Ascending aorta (tissue), 2 donors: Measurements from ENCODE around the gene GJA3. TPM values are rescaled to one million over a fixed set of nuclear protein-coding genes. Genes with fewer than 3 reads are reported as not detected.

ENCODE experiments used
- DNase-seq, 2 donors: peaks; one replicate each; pipeline ENCODE4 v3.0.0-alpha.2; 2019; ENCODE audit warnings: low spot score in 2 of 2
- H3K27ac ChIP-seq, 2 donors: fragments of 200-600 bp; sonication (generic); one replicate each; pipeline ENCODE4 v1.5.1; 2016 to 2017; ENCODE audit warnings: mild to moderate bottlenecking in 1 of 2
- H3K27me3 ChIP-seq: fragments of 200-600 bp; sonication (generic); one replicate; pipeline ENCODE4 v1.5.1; 2017
- H3K36me3 ChIP-seq, 2 donors: fragments of 200-600 bp; sonication (generic); one replicate each; pipeline ENCODE4 v1.5.1; 2016
- H3K4me1 ChIP-seq, 2 donors: fragments of 200-600 bp; sonication (generic); one replicate each; pipeline ENCODE4 v1.5.1; 2016 to 2017; ENCODE audit warnings: mild to moderate bottlenecking in 1 of 2
- H3K4me3 ChIP-seq, 2 donors: fragments of 200-600 bp; sonication (generic); one replicate each; pipeline ENCODE4 v1.5.1; 2016 to 2017; ENCODE audit warnings: mild to moderate bottlenecking in 1 of 2
- H3K9me3 ChIP-seq, 2 donors: fragments of 200-600 bp; sonication (generic); one replicate each; pipeline ENCODE4 v1.5.1; 2016
- intact Hi-C: fragments of 100-400 bp; cut with DNase I; formaldehyde crosslinking; loops from one replicate; pipeline ENCODE4 v1.15.1; 2023
- total RNA-seq: library from RNA; depleted of rRNA; stranded (reverse); fragments of >200 nt; gene quantifications from one replicate; pipeline ENCODE4 v1.1.0, GENCODE V29; 2016
- TF ChIP-seq, protein P1 (sequence below), 3 experiments: fragments of 200-600 bp in 2 of 3; fragments of 450-650 bp in 1 of 3; sonication (generic) in 2 of 3; IDR thresholded peaks; one replicate each; pipeline ENCODE4 v1.5.1; 2016 to 2019; ENCODE audit warnings: antibody characterized with exemption in 3 of 3, mild to moderate bottlenecking in 1 of 3, moderate library complexity in 1 of 3

GJA3 gene
- total RNA-seq, 1 donor from 2014 or later: not detected

DNA sequence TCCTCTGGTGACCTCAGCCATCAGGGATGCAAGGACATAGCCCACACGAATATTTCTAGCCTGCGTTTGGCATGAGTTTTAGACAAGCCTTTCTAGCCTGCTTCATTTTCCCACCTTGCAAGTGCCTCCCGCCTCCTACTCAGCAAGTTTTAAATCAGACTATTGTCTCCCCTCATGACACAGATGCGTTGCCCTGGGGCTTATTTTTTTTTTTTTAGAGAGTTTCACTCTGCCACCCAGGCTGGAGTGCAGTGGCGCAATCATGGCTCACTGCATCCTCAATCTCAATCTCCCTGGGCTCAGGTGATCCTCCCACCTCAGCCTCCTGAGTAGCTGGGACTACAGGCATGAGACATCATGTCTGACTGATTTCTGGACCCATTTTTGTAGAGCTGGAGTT, 17.3 kb upstream of the GJA3 start:
- no peaks in the 10 kb centered on the region for H3K9me3 ChIP-seq
- intact Hi-C loops: no loop called here
- no peak overlapping the region for H3K4me3 ChIP-seq
- TF ChIP-seq, protein P1, sequence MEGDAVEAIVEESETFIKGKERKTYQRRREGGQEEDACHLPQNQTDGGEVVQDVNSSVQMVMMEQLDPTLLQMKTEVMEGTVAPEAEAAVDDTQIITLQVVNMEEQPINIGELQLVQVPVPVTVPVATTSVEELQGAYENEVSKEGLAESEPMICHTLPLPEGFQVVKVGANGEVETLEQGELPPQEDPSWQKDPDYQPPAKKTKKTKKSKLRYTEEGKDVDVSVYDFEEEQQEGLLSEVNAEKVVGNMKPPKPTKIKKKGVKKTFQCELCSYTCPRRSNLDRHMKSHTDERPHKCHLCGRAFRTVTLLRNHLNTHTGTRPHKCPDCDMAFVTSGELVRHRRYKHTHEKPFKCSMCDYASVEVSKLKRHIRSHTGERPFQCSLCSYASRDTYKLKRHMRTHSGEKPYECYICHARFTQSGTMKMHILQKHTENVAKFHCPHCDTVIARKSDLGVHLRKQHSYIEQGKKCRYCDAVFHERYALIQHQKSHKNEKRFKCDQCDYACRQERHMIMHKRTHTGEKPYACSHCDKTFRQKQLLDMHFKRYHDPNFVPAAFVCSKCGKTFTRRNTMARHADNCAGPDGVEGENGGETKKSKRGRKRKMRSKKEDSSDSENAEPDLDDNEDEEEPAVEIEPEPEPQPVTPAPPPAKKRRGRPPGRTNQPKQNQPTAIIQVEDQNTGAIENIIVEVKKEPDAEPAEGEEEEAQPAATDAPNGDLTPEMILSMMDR (IDR thresholded peaks at IDR 0.05): no peak
- no peaks in the 10 kb centered on the region for H3K36me3 ChIP-seq
- H3K27ac ChIP-seq: no peak overlapping the region
- H3K4me1 ChIP-seq: peaks cover 0 to 4% of the 10 kb centered on the region in 2 donors
- peaks cover 6% of the 10 kb centered on the region for H3K27me3 ChIP-seq
- DNase-seq: no peak

DNA sequence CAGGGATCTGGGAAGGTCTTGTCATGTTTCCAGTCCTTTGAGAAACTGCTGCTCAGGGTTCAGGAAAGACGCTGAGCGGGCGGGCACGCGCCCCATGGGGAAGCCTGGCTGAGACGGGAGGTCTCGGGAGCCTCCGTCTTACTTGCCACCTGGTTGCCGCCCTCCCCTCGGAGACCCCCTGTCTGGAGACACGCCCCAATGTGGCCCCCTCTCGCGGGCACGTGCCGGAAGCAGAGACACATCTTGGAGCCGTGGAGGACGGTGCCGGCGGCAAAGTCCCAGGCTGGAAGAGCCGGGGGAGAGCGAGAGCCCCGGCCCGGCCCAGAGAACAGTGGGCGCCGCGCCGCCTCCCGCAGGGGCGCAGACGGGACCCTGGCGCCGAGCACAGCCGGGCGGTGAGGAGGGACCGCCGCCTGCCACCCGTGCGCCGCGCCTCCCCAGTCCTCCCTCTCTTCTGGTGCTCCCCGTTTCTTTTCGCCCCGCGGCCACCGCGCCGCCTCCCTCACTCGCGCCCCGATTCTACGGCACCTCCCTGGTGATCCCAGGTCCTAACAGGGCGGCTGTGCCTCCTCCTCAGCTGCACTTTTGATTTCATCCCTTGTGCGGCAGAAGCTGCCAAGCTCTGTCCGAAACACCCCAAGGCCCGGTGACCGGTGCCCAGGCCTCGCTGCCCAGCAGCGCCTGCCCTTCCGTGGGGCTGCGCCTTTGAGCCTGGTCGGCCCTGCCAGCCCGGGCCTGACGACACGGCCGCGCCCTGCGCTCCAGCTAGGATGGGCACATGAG, 16.4 kb upstream of the GJA3 start:
- H3K36me3 ChIP-seq: no peaks in the 10 kb centered on the region
- H3K27ac ChIP-seq: no peak overlapping the region
- no peak for DNase-seq
- intact Hi-C loops: no loop called here
- no peaks in the 10 kb centered on the region for H3K9me3 ChIP-seq
- TF ChIP-seq, protein P1 (IDR thresholded peaks at IDR 0.05): no peak
- peak overlapping the region in 1 of 2 donors; percentile 31 for H3K4me3 ChIP-seq
- H3K4me1 ChIP-seq: peaks cover 0 to 4% of the 10 kb centered on the region in 2 donors
- peaks cover 6% of the 10 kb centered on the region for H3K27me3 ChIP-seq

DNA sequence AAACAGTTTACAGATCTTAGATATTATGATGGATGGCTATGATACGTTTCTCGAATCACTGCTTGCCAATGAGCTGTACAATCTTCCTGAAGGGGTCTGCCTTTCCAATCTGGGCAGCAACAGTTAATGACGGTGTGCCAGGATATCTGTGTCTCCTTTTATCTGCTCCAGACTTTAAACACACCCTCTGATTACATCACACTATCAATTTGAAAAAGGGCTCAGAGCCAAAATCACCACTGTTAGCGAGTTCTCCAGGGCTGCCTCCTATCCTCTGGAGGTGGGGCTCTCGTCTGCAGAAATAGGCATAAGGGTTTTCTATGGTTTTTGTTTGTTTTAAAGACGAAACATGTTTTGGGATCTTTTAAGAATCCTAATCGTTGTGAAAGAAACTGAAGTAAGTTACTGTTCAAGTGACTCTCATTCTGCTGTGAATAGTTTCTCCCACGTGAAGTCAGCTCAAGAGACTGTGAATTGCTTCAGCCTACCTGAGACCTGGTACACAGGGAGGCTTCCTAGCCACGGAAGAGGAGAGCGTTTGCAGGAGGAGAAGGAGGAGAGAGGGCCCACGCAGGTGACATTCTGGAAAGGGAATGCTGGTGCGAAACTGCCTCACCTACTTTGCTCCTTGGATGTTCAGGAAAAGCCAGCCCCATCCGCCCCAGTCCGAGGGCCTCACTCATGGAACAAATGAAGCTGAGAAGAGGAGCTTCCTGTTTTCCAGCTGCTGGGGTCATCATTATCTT, 15.2 kb upstream of the GJA3 start:
- TF ChIP-seq, protein P1 (IDR thresholded peaks at IDR 0.05): no peak
- no peak for DNase-seq
- H3K4me3 ChIP-seq: no peak overlapping the region
- no peak overlapping the region for H3K27ac ChIP-seq
- H3K9me3 ChIP-seq: no peaks in the 10 kb centered on the region
- intact Hi-C loops: no loop called here
- H3K4me1 ChIP-seq: peaks cover 0 to 4% of the 10 kb centered on the region in 2 donors
- H3K36me3 ChIP-seq: no peaks in the 10 kb centered on the region
- H3K27me3 ChIP-seq: peaks cover 6% of the 10 kb centered on the region

DNA sequence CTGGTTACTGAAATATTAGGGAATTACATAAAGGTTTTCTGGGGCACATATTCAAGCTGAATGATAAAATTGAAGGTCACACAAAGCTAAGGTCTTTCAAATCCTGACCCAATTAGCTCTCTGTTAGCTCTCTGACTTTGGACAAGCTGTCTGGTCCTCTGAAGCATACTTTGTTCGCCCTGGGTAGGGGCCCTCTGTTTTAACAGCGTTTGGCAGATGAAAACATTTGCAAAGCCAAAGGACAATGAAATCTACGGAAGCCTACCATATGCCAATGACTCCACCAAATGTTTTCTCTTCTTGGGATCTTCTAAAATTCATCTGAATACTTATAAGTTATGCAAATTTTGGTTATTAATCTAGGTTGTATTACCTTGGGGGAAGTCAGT, 14.5 kb upstream of the GJA3 start:
- Histone ChIP-seq H3K27ac (no peak overlapping the region), H3K4me3 (peak overlapping the region in 1 of 2 donors; percentile 54), H3K36me3 (no peaks in the 10 kb centered on the region), H3K4me1 (peaks cover 0 to 4% of the 10 kb centered on the region in 2 donors), H3K9me3 (no peaks in the 10 kb centered on the region), H3K27me3 (peaks cover 6% of the 10 kb centered on the region)
- TF ChIP-seq, protein P1 (IDR thresholded peaks at IDR 0.05): no peak
- no peak for DNase-seq
- intact Hi-C loops: no loop called here

DNA sequence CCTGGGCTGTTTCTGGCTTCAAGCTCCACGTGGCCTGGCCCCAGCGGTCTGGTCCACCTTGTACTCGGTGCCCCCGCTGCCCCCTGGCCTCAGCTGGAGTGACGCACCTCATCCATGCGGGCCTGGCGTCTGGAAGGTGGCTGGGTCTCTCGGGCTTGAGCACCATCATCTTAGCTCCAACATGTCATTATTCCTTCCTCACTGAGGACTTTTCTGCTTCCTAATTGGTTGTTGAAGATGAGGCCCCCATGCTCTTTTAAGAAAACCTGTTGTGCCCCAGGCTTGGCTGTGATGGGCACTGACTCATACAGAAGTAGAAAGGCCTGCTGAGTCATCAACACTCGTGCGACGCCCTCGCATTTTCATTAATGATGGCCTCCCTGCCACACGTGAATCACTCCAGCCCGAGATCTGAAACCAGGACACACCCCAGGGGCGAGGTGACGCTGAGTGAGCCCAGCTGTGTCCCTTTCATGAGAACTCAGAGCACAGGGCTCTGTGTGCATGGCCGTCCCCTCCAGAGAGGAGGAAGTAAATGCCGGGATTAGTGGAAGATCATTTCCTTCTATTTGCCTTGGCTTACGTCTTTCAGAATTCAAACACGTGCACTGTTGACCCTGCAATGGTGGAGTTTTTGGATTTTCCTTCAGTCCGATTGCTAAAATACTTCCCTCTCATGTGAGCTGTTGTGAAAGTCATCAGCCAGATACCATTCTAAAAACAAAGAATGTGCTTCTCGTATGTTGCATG, 14.0 kb upstream of the GJA3 start:
- Histone ChIP-seq H3K27ac (no peak overlapping the region), H3K4me1 (peaks cover 0 to 4% of the 10 kb centered on the region in 2 donors), H3K27me3 (peaks cover 6% of the 10 kb centered on the region), H3K4me3 (peak overlapping the region in 1 of 2 donors; percentile 54), H3K9me3 (no peaks in the 10 kb centered on the region), H3K36me3 (no peaks in the 10 kb centered on the region)
- TF ChIP-seq, protein P1 (IDR thresholded peaks at IDR 0.05): no peak
- DNase-seq: peak; percentile 86 to 91
- intact Hi-C loops: no loop called here
